Peyer's patch (tissue), 4 donors: ENCODE results near the gene HDAC1.

Experiments
- CTCF ChIP-seq, 6 experiments: fragments of 450-650 bp in 4 of 6; fragments of 200-600 bp in 2 of 6; sonication (generic) in 1 of 6; IDR thresholded peaks; one replicate each; pipeline ENCODE4 v1.5.1; 2017 to 2019; ENCODE audit warnings: antibody characterized with exemption in 6 of 6, mild to moderate bottlenecking in 3 of 6, moderate library complexity in 1 of 6
- POLR2A ChIP-seq, 2 donors: fragments of 450-650 bp; IDR thresholded peaks; one replicate each; pipeline ENCODE4 v1.5.1; 2017; ENCODE audit warnings: antibody characterized with exemption in 2 of 2, mild to moderate bottlenecking in 2 of 2, moderate library complexity in 2 of 2

DNA sequence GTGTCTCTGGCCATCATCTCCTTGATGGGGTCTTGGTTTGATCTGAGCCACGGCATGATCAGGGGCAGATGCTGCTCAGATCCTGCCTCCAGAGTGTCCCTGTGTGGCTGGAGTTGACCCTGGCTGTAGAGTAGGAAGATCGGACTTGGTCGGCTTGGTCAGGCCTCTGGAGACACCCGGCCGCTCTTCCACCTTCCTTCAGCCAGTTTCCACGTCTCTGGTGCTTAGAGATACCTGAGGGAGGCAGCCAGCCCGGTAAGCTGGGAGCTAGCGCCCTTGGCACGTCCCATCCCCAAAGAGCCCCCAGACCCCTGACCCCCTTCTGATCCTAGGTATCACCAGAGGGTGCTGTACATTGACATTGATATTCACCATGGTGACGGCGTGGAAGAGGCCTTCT lies 35.3 kb downstream of the HDAC1 start:
- TF ChIP-seq POLR2A (IDR thresholded peaks at IDR 0.05) = no peak
- no peak for TF ChIP-seq CTCF (IDR thresholded peaks at IDR 0.05)
